Hepatocyte (in vitro differentiated cells): Measurements from ENCODE around the gene KMT2B. TPM values are rescaled to one million over a fixed set of nuclear protein-coding genes. Genes with fewer than 3 reads are reported as not detected.

Experiments
- DNase-seq: peaks from one replicate; pipeline ENCODE4 v3.0.0-alpha.2; 2016; ENCODE audit warnings: low spot score
- H2AFZ ChIP-seq: fragments of 200-600 bp; sonication (generic); 2 replicates; pipeline ENCODE4 v1.6.0; 2016; ENCODE audit warnings: antibody characterized with exemption, mild to moderate bottlenecking
- H3K27ac ChIP-seq: fragments of 200-600 bp; sonication (generic); 2 replicates; pipeline ENCODE4 v1.5.1; 2016; ENCODE audit warnings: mild to moderate bottlenecking
- H3K27me3 ChIP-seq: fragments of 200-600 bp; sonication (generic); 2 replicates; pipeline ENCODE4 v1.6.1; 2016
- H3K36me3 ChIP-seq: fragments of 200-600 bp; sonication (generic); replicated peaks from 2 replicates; pipeline ENCODE4 v1.5.1; 2016; ENCODE audit warnings: low read depth; ENCODE audit not compliant: insufficient read depth
- H3K4me1 ChIP-seq: fragments of 200-600 bp; sonication (generic); 2 replicates; pipeline ENCODE4 v1.5.1; 2016; ENCODE audit warnings: mild to moderate bottlenecking, moderate library complexity; ENCODE audit not compliant: insufficient read depth
- H3K4me2 ChIP-seq: fragments of 200-600 bp; sonication (generic); 2 replicates; pipeline ENCODE4 v1.6.0; 2016
- H3K4me3 ChIP-seq: fragments of 200-600 bp; sonication (generic); 2 replicates; pipeline ENCODE4 v1.5.1; 2016; ENCODE audit warnings: mild to moderate bottlenecking
- H3K79me2 ChIP-seq: fragments of 200-600 bp; sonication (generic); 2 replicates; pipeline ENCODE4 v1.6.0; 2017; ENCODE audit warnings: mild to moderate bottlenecking
- H3K9me2 ChIP-seq: fragments of 200-600 bp; sonication (generic); replicated peaks from 2 replicates; pipeline ENCODE4 v1.6.0; 2017; ENCODE audit warnings: mild to moderate bottlenecking; ENCODE audit not compliant: insufficient read depth
- H3K9me3 ChIP-seq: fragments of 200-600 bp; sonication (generic); 2 replicates; pipeline ENCODE4 v1.5.1; 2016; ENCODE audit warnings: low read depth, mild to moderate bottlenecking
- H4K20me1 ChIP-seq: fragments of 200-600 bp; sonication (generic); 2 replicates; pipeline ENCODE4 v1.6.0; 2016; ENCODE audit warnings: mild to moderate bottlenecking; ENCODE audit not compliant: insufficient read depth, poor library complexity, severe bottlenecking
- EZH2 ChIP-seq: fragments of 200-600 bp; sonication (generic); IDR thresholded peaks from 2 replicates; pipeline ENCODE4 v1.6.1; 2016; ENCODE audit warnings: antibody characterized with exemption, mild to moderate bottlenecking, borderline replicate concordance
- EZH2phosphoT487 ChIP-seq: fragments of 200-600 bp; sonication (generic); IDR thresholded peaks from one replicate; pipeline ENCODE4 v1.6.1; 2018; ENCODE audit warnings: antibody characterized with exemption, mild to moderate bottlenecking, low read depth, moderate library complexity; ENCODE audit not compliant: unreplicated experiment, severe bottlenecking
- WGBS: methylation state at CpG from one replicate; pipeline ENCODE4 v1.1.6; 2016; ENCODE audit warnings: low lambda C conversion rate; ENCODE audit errors: missing lambda C conversion rate; 5-methylcytosine and 5-hydroxymethylcytosine counted together
- polyA plus RNA-seq: library from polyadenylated mRNA; unstranded; fragments of >200 nt; fragmentation: Nextera tagmentation; extraction: Ambion mirVana; gene quantifications from 2 replicates; pipeline ENCODE4 v1.2.1, GENCODE V29; 2016
- total RNA-seq: library from RNA; depleted of rRNA; stranded (reverse); fragments of >200 nt; gene quantifications from 2 replicates; pipeline ENCODE4 v1.2.3, GENCODE V29; 2014
- TF ChIP-seq, protein P1 (sequence below): fragments of 200-600 bp; sonication (generic); IDR thresholded peaks from 2 replicates; pipeline ENCODE4 v1.5.1; 2016; ENCODE audit warnings: antibody characterized with exemption, mild to moderate bottlenecking; ENCODE audit not compliant: poor library complexity

Gene KMT2B
- total and polyA plus RNA-seq, 2 experiments from 2014 or later, result 9.3 to 12.8 TPM

DNA sequence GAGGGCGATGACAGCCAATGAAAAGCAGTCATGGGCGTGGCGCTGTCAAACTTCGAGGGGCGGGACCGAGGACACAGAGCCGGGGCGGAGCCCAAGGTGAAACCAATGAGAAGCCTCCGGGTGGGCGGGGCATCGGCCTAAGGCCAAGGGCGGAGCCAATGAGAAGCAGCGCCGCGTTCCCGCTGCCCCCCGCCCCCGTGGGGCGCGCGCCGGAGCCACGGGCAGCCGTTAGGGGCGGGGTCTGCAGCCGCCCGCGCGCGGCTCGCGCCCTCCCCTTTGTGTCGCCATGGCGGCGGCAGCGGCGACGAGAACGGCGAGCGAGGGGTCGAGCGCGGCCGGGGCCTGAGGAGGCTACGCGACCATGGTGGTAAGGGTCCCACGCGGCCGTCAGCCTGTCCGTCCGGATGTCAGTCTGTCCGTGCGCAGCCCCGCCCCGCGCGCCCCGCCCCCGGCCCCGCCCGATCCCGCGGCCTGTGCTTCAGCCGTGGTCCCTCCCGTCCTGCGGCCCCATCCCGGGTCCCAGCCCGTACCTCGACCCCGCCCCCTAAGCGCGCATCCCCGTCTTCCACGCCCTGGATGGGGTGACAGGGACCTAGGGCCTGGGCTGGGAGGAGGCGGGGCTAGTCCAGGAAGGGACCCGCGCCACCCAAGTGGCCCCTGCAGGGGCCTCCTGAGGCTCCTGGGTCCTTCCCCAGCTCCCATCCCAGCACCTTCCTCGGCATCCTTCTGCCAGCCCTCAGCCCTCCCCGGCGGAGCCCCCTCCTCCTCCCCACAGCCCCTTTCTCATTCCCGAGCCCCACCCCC is 57.7 kb downstream of the KMT2B start, which contains the start of gene ARHGAP33:
Gene ARHGAP33, plus strand, starts transcription at position 267 of the 804 bp plus-strand sequence. Its CDS starts 95 bp downstream, at position 362.
- Histone ChIP-seq H3K4me3 (peak within 1 kb of the TSS; percentile 54), H3K9me3 (no peaks in the 10 kb centered on the region), H4K20me1 (no peaks in the 10 kb centered on the region), H3K4me1 (peaks cover 10% of the 10 kb centered on the region), H3K27me3 (no peaks in the 10 kb centered on the region), H3K4me2 (peak within 1 kb of the TSS; percentile 80), H3K79me2 (peaks cover 4% of the 10 kb centered on the region), H3K27ac (no peak within 1 kb of the TSS), H3K36me3 (no peaks in the 10 kb centered on the region), H3K9me2 (no peaks in the 10 kb centered on the region), H2AFZ (peak within 1 kb of the TSS; percentile 32)
- WGBS, result under 1% methylated on average over 26 of the region's 82 CpGs
- peak; percentile 100 for DNase-seq
- no peak for TF ChIP-seq EZH2

- Histone ChIP-seq H3K79me2 (peaks cover 4% of the 10 kb centered on the region), H3K9me3 (no peaks in the 10 kb centered on the region), H4K20me1 (no peaks in the 10 kb centered on the region), H3K4me2 (peak overlapping the region; percentile 80), H3K4me3 (peak overlapping the region; percentile 54), H2AFZ (no peak overlapping the region), H3K27ac (no peak overlapping the region), H3K36me3 (no peaks in the 10 kb centered on the region), H3K27me3 (no peaks in the 10 kb centered on the region), H3K4me1 (peaks cover 10% of the 10 kb centered on the region), H3K9me2 (no peaks in the 10 kb centered on the region)
- 62% methylated on average over 9 of the region's 13 CpGs for WGBS
- TF ChIP-seq, protein P1, sequence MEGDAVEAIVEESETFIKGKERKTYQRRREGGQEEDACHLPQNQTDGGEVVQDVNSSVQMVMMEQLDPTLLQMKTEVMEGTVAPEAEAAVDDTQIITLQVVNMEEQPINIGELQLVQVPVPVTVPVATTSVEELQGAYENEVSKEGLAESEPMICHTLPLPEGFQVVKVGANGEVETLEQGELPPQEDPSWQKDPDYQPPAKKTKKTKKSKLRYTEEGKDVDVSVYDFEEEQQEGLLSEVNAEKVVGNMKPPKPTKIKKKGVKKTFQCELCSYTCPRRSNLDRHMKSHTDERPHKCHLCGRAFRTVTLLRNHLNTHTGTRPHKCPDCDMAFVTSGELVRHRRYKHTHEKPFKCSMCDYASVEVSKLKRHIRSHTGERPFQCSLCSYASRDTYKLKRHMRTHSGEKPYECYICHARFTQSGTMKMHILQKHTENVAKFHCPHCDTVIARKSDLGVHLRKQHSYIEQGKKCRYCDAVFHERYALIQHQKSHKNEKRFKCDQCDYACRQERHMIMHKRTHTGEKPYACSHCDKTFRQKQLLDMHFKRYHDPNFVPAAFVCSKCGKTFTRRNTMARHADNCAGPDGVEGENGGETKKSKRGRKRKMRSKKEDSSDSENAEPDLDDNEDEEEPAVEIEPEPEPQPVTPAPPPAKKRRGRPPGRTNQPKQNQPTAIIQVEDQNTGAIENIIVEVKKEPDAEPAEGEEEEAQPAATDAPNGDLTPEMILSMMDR, result no peak
- no peak for TF ChIP-seq EZH2phosphoT487
- no peak for TF ChIP-seq EZH2
- DNase-seq, result no peak
Observed at GRCh38 chr19:35776102-35776788, 58.4 kb downstream of the KMT2B start.

DNA sequence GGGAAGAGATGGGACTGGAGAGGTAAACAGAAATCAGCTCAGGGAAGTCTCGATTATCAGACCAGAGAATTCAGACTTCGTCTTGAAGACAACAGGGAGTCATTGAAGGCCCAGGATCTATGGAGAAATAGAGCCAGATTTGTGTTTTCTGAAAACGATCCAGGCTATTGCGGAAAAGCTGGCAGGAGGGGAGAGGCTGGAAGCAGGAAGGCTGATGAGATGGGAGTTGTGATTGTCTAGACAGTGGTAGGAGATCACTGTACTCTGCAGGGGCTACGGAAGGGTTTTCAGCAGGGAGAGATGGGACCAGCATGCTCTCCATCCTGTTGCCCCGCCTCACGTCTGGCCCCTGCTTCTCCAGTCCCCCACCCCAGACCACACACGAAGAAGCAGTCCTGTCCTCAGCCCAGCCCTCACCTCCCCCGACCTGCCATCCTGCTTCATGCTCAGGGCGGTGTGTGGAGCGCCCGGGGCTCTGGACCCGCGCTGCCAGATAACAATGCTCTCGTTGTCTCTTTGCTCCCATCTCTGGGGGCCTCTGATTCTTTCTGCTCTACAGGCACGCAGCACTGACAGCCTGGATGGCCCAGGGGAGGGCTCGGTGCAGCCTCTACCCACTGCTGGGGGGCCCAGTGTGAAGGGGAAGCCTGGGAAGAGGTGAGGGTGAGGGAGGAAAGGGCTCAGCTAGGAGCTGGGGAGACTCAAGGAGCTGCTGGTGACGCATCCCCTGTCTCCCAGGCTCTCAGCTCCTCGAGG is 59.5 kb downstream of the KMT2B start:
- Histone ChIP-seq H4K20me1 (no peaks in the 10 kb centered on the region), H3K4me3 (no peak overlapping the region), H3K4me1 (peaks cover 10% of the 10 kb centered on the region), H3K36me3 (no peaks in the 10 kb centered on the region), H3K27me3 (no peaks in the 10 kb centered on the region), H2AFZ (no peak overlapping the region), H3K9me3 (no peaks in the 10 kb centered on the region), H3K79me2 (peaks cover 4% of the 10 kb centered on the region), H3K9me2 (no peaks in the 10 kb centered on the region), H3K27ac (no peak overlapping the region), H3K4me2 (peak overlapping the region; percentile 80)
- WGBS, result 37% methylated on average over 19 of the region's 19 CpGs
- no peak for TF ChIP-seq EZH2
- no peak for TF ChIP-seq EZH2phosphoT487
- TF ChIP-seq, protein P1, result no peak
- DNase-seq, result no peak
